Neuron (in vitro differentiated cells): ENCODE data around the gene RASGRF1.

ENCODE experiments used
- H2AFZ ChIP-seq: one replicate; pipeline ENCODE4 v1.6.1; 2013; ENCODE audit warnings: low read depth, mild to moderate bottlenecking, inconsistent platforms, low read length, moderate library complexity
- H3K27me3 ChIP-seq: one replicate; pipeline ENCODE4 v1.6.1; 2013; ENCODE audit warnings: low read length; ENCODE audit not compliant: insufficient read depth
- H3K36me3 ChIP-seq: one replicate; pipeline ENCODE4 v1.6.1; 2013; ENCODE audit warnings: low read length; ENCODE audit not compliant: insufficient read depth
- H3K4me1 ChIP-seq: one replicate; pipeline ENCODE4 v1.6.1; 2013; ENCODE audit warnings: low read length; ENCODE audit not compliant: insufficient read depth
- H3K4me3 ChIP-seq: 2 replicates; pipeline ENCODE4 v1.5.1; 2013; ENCODE audit warnings: mild to moderate bottlenecking, low read length, moderate library complexity
- H3K9me3 ChIP-seq: one replicate; pipeline ENCODE4 v1.6.1; 2013; ENCODE audit warnings: low read length

Gene RASGRF1

GRCh38 chr15:79051941-79052731 lies 38.4 kb downstream of the RASGRF1 start:
- no peaks in the 10 kb centered on the region for H3K36me3 ChIP-seq
- no peaks in the 10 kb centered on the region for H3K4me1 ChIP-seq
- no peak overlapping the region for H3K4me3 ChIP-seq
- H2AFZ ChIP-seq: no peak overlapping the region
- peaks cover 5% of the 10 kb centered on the region for H3K27me3 ChIP-seq
- no peaks in the 10 kb centered on the region for H3K9me3 ChIP-seq

- Histone ChIP-seq H3K9me3 (no peaks in the 10 kb centered on the region), H3K36me3 (no peaks in the 10 kb centered on the region), H2AFZ (no peak overlapping the region), H3K27me3 (peaks cover 5% of the 10 kb centered on the region), H3K4me3 (no peak overlapping the region), H3K4me1 (no peaks in the 10 kb centered on the region)
These were observed 39.6 kb downstream of the RASGRF1 start for GRCh38 chr15:79051029-79051428.

DNA sequence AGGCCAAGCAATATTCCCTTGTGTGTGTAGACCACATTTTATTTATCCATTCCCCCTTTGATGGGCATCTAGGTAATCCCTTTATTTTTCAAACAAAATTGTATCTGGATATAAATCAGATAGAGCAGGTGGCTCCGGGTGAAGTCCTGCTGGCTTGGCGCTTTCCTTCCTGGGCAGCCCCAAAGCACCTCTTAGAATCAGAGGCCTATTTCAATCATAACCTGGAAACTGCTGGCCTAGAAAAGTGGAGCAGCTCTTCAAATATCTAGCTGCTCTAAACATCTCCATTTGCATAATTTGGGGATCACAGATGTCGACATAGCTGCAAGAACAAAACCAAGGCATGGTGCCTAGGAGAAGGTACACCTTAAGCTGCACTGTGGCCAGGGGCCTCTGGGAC lies 40.2 kb downstream of the RASGRF1 start:
- H3K9me3 ChIP-seq: no peaks in the 10 kb centered on the region
- H3K27me3 ChIP-seq: peaks cover 5% of the 10 kb centered on the region
- no peaks in the 10 kb centered on the region for H3K36me3 ChIP-seq
- H3K4me1 ChIP-seq: no peaks in the 10 kb centered on the region
- no peak overlapping the region for H3K4me3 ChIP-seq
- H2AFZ ChIP-seq: no peak overlapping the region

DNA sequence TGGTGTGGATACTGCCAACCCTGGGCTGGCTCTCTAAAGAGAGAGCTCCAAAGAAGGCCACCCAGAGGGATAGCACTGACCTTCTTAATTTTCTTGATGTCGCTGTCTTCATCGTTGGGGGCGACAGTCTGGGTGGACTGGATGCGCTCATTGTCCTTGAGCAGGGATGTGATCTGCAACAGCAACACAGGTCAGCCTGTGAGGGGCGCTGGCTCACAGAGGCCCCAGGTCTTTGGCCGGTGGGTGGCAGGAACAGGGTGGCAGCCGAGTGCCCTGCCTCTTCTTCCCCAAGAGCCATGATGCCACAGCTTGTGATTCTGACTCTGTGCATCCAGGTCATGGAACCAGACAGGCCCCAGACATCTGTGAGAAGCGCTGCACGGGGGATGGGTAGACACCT lies 41.2 kb downstream of the RASGRF1 start:
- Histone ChIP-seq H3K4me3 (no peak overlapping the region), H2AFZ (no peak overlapping the region), H3K27me3 (peaks cover 5% of the 10 kb centered on the region), H3K4me1 (no peaks in the 10 kb centered on the region), H3K36me3 (no peaks in the 10 kb centered on the region), H3K9me3 (no peaks in the 10 kb centered on the region)

DNA sequence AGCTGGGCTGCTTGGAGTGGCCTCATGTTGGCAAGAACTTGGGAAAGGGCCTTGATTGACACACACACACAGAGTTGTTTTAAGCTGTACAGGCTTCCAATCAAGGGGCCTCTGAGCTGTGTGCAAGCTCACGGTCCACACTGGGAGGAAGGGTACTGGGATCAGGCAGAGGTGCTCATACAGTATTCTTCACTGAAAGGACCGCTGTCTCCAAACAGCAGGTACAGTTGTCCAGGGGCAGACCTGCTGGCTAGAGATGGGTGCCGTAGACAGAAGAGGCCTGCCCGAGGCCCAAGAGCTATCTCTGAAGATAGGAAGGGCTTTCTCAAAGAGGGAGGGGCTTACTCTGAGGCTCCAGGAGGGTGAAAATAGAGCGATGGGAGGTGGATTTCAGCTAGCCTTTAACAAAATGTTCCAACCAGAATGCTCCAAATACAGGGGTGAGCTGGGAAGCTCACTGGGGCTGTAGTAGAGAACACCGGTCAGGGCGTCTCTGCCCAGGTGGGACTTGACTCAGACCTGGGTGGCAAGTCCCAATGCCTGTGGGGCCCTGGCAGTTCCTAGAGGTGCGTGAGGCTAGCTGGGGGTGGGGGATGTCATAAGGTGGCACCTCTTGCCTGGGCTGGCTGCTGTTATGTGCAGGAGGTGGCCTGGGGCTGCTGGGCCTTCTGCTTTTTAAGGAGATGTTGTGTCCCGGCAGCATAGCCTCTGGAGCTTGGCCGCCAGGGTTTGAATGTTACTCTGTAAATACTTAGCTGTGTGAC lies 42.7 kb downstream of the RASGRF1 start:
- Histone ChIP-seq H3K27me3 (peaks cover 5% of the 10 kb centered on the region), H3K4me3 (no peak overlapping the region), H3K4me1 (no peaks in the 10 kb centered on the region), H3K9me3 (no peaks in the 10 kb centered on the region), H2AFZ (no peak overlapping the region), H3K36me3 (no peaks in the 10 kb centered on the region)

DNA sequence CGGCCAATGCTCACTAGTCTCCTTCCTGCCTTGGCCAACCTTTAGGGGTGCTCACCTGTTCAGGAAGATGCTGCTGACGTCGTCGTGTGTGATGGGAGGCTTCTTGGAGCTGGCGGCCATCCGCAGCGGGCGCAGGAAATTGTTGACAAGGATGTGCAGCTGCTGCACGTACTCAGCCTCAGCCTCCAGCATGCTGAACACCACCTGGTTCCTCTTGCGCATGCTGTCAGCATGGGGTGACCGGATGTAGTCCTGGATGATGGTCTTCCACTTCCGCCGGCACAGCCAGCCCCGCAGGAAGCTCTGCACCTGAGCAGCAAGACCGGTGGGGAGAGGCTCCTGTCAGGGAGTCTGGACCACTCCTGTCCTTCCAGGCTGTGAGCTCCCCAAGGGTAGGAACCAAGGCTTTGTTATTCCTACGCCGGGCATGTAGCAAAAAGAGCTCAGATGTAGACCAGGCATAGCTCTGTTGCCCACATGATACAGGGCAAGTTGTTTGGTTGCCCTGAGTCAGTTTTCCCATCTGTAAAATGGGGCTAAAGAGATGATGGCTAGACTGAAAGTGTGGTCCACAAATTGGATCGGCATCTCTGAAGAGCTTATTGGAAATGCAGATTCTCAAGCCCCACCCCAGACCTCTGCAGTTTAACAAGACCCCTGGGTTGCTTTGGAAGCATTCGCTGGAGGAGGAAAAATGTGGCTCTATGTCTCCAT lies 43.7 kb downstream of the RASGRF1 start:
- Histone ChIP-seq H3K36me3 (no peaks in the 10 kb centered on the region), H3K27me3 (peaks cover 3% of the 10 kb centered on the region), H2AFZ (no peak overlapping the region), H3K9me3 (peaks cover 4% of the 10 kb centered on the region), H3K4me3 (no peak overlapping the region), H3K4me1 (no peaks in the 10 kb centered on the region)

GRCh38 chr15:79045041-79045440 lies 45.5 kb downstream of the RASGRF1 start:
- H3K9me3 ChIP-seq: peaks cover 4% of the 10 kb centered on the region
- H3K36me3 ChIP-seq: no peaks in the 10 kb centered on the region
- no peaks in the 10 kb centered on the region for H3K27me3 ChIP-seq
- H3K4me1 ChIP-seq: no peaks in the 10 kb centered on the region
- no peak overlapping the region for H2AFZ ChIP-seq
- H3K4me3 ChIP-seq: no peak overlapping the region

DNA sequence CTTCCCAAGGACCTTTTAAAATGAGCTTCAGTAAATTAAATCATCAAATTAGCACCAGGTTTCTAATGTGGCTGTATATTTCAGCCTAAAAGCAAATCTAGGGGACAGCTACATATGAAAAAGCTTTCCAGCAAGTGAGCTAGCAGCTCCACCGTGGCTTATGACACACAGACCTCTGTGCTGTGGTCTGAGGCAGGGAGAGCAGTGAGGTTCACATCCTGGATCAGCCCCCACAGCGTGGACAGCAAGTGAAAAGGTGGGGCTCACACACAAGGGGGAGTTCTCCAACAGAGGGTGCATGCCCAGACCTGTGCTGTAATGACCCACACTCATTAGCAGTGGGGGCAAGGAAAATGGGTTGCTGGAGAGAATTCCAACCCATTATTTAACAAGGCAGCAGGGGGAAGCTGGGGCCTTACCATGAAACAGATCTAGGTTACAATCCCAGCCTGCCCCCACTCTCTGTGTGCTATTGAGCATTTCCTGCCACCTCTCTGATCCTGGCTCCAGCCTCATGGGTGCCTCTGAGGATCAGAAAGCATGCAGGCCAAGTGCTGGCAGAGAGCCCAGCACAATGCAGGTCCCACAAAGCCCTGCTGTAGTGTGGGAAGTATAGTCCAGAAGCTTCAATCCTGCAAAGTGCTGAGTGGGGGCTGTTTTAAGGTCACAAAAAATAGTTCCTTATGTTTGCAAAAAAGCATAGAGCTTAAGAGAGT lies 48.2 kb downstream of the RASGRF1 start:
- H3K9me3 ChIP-seq: peaks cover 4% of the 10 kb centered on the region
- no peaks in the 10 kb centered on the region for H3K27me3 ChIP-seq
- no peak overlapping the region for H3K4me3 ChIP-seq
- H2AFZ ChIP-seq: no peak overlapping the region
- H3K36me3 ChIP-seq: no peaks in the 10 kb centered on the region
- no peaks in the 10 kb centered on the region for H3K4me1 ChIP-seq

DNA sequence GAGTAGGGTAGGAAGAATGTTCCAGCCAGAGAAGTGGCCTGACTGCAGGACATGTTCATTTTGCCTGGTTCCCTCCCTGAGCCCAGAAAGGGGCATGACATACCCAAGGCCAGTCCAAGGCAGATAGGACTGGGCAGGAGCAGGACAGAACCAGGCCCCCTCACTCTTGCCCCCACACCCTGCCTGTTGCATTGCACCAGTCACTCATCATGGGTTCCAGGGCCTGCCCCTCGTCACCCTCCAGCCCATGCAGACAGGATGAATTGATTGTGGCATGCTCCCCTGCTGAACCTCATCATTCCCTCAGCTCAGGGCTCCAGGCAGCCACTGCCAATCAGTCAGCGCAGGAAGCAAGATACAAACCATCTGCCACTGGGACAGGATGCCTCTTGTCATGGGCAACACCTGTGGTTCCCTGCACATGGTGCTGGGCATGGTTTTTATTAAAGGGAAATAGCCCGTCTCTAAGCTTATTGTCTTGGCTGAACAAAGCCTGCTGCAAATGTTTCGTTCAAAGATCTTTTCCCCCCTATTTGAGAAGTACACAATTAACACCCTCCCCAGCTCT lies 48.9 kb downstream of the RASGRF1 start:
- Histone ChIP-seq H3K4me1 (no peaks in the 10 kb centered on the region), H3K4me3 (no peak overlapping the region), H3K36me3 (no peaks in the 10 kb centered on the region), H3K27me3 (no peaks in the 10 kb centered on the region), H2AFZ (no peak overlapping the region), H3K9me3 (peaks cover 4% of the 10 kb centered on the region)

DNA sequence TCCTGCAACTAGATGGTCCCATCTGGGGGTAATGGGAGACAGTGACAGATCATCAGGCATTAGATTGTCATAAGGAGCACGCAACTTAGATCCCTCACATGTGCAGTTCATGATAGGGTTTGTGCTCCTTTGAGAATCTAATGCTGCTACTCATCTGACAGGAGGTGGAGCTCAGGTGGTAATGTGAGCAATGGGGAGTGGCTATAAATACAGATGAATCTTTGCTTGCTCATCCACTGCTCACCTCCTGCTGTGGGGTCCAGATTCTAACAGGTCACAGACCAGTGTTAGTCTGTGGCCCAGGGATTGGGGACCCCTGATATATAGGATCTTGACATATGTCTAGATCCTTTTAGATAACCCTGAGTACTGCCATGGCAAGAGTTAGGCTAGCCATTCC lies 52.7 kb downstream of the RASGRF1 start:
- Histone ChIP-seq H3K9me3 (peaks cover 6% of the 10 kb centered on the region), H3K27me3 (peaks cover 5% of the 10 kb centered on the region), H2AFZ (no peak overlapping the region), H3K36me3 (no peaks in the 10 kb centered on the region), H3K4me3 (no peak overlapping the region), H3K4me1 (no peaks in the 10 kb centered on the region)

DNA sequence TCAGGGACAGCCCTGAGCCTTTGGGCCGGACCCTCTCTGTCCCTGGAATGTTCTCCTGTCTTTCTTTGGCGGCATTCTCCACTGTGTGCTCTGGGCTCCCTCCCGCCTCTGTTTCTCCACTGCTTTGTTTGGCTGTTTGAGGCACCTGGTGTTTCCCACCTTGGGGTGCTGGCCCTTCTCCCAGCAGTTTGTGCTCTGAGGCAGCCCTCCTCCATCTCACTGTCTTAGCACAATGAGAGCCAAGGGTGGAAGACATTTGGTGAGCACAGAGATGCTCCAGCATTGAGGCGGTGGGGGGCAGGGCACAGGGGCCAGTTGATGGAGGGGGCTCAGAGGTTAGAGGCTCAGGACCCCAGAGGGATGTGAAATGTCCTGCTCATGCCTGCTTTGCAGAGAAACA lies 54.3 kb downstream of the RASGRF1 start:
- Histone ChIP-seq H3K9me3 (peaks cover 2% of the 10 kb centered on the region), H2AFZ (no peak overlapping the region), H3K36me3 (no peaks in the 10 kb centered on the region), H3K4me1 (no peaks in the 10 kb centered on the region), H3K27me3 (peaks cover 5% of the 10 kb centered on the region), H3K4me3 (no peak overlapping the region)

DNA sequence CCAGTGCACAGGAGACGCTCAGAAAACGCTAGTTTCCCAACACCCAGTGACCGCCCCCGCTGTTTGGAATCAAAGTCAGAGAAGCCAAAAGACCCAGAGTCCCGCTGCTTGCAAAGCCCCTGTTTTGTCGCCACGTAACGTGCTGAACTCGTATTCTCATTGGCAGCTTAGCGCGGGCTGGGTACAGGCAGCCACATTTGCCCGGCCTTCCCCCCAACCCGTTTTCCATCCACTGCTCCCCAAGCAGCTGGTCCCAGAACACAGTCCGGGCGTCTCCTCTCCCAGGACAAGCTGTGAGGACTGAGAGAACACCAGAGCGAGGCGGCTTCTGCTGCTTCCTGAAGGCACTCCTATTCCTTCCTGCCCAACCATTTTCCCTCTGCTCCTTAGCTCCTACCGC lies 54.8 kb downstream of the RASGRF1 start:
- Histone ChIP-seq H2AFZ (no peak overlapping the region), H3K4me3 (no peak overlapping the region), H3K9me3 (peaks cover 2% of the 10 kb centered on the region), H3K4me1 (no peaks in the 10 kb centered on the region), H3K36me3 (no peaks in the 10 kb centered on the region), H3K27me3 (peaks cover 5% of the 10 kb centered on the region)
